ENCODE results near the gene PIK3IP1.

- TF ChIP-seq, protein P1, sequence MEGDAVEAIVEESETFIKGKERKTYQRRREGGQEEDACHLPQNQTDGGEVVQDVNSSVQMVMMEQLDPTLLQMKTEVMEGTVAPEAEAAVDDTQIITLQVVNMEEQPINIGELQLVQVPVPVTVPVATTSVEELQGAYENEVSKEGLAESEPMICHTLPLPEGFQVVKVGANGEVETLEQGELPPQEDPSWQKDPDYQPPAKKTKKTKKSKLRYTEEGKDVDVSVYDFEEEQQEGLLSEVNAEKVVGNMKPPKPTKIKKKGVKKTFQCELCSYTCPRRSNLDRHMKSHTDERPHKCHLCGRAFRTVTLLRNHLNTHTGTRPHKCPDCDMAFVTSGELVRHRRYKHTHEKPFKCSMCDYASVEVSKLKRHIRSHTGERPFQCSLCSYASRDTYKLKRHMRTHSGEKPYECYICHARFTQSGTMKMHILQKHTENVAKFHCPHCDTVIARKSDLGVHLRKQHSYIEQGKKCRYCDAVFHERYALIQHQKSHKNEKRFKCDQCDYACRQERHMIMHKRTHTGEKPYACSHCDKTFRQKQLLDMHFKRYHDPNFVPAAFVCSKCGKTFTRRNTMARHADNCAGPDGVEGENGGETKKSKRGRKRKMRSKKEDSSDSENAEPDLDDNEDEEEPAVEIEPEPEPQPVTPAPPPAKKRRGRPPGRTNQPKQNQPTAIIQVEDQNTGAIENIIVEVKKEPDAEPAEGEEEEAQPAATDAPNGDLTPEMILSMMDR (IDR thresholded peaks at IDR 0.05; ENCODE audit: low read depth, low read length, missing input control) = no peak
- no peak for TF ChIP-seq REST (IDR thresholded peaks at IDR 0.05)
- no peak for TF ChIP-seq TAF1 (conservative IDR thresholded peaks at IDR 0.05)
- TF ChIP-seq, protein P2, sequence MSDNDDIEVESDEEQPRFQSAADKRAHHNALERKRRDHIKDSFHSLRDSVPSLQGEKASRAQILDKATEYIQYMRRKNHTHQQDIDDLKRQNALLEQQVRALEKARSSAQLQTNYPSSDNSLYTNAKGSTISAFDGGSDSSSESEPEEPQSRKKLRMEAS (IDR thresholded peaks at IDR 0.05) = no peak
- TF ChIP-seq GABPA (IDR thresholded peaks at IDR 0.05 in 1 of 2, conservative IDR thresholded peaks at IDR 0.05 in 1 of 2) = no peak
- TF ChIP-seq YY1 (IDR thresholded peaks at IDR 0.05) = no peak
Observed at GRCh38 chr22:31326877-31327276, 34.6 kb upstream of the PIK3IP1 start.
